T1000 (cell line): ENCODE data around the gene DLEU7.

Source experiments
- DNase-seq: peaks from one replicate; lab custom pipeline; 2025; ENCODE audit warnings: mixed read lengths; lab: John Stamatoyannopoulos, UW

Gene DLEU7

DNA sequence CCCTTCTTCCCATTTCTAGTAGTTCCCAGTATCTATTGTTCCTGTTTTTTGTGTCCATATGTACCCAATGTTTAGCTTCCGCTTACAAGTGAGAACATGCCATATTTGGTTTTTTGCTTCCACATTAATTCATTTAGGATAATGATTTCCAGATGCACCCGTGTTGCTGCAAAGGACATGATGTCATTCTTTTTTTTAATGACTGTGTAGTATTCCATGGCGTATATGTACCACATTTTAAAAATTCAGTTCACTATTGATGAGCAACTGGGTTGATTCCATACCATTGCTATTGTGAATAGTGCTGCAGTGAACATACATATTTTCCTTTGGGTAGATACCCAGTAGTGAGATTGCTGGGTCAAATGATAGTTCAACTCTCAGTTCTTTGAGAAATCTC, 50.5 kb downstream of the DLEU7 start:
- no peak for DNase-seq

DNA sequence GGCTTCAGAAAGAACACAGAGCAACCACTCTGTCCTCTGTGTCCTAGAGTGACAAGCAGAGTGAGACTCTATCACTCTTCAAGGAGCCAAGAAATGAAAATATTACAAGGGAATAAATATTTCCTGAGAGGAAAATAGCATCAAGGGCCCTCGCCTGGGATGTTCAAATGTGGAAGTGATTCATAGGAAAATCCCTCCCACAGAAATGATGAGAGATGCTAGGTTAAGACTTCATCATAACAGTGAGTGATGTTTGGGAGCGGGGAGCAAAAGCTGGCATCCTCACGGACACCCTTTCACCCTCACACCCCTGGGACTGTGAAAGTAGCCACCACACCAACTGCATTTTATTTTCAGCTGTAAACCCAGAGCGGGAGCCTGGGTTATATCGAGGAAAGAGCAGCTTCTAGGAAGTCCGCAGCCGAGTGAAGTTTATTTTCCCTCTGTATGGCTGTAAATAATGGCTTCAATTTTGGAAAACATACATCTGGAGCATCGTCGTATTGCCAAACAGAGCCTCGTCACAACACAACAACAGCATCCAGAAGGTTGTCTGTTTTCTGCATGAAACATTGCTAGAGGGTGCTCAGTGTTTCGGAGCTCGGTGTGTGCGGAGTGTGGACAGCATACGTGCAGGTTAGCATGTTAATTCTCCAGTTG, 54.8 kb downstream of the DLEU7 start:
- DNase-seq = no peak

DNA sequence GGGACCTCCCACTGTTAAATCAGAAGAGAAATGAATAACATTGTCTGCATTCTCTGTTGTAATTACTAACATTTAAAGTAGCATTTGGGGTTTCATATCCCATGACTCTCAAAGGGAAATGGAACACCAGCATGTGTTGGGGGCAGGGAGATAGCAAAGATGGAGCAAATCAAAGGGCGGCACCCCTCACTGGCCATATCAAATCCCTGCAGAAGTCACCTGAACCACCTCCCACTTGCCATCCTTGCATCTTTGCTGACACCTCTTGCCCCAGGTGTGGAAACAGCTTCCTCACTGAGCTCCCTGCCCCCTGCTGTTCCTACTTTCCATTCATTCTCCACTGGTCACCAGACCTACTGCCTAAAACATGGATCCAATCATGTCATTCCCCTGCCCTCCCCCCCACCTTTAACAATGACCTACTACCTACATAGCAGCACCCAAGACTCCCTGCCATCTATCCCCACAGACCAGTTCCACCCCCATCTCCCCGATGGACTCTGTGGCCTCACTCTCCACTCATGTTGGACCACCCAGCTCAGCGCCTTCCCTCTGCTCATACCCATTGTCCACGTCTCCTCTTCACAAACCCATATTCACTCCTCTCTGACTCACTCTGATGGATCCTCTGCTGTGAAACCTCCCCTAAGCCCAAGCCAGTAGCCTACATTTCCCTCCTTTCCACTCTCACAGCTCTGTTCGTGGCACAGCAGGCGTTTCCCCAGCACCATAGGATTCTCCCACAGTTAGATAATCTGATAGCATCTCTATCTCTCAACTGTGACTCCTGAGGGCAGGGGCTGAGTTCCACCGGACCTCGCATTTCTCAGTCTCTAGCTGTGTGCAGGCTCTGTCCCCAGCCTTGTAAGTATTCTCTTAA, 55.9 kb downstream of the DLEU7 start:
- no peak for DNase-seq

DNA sequence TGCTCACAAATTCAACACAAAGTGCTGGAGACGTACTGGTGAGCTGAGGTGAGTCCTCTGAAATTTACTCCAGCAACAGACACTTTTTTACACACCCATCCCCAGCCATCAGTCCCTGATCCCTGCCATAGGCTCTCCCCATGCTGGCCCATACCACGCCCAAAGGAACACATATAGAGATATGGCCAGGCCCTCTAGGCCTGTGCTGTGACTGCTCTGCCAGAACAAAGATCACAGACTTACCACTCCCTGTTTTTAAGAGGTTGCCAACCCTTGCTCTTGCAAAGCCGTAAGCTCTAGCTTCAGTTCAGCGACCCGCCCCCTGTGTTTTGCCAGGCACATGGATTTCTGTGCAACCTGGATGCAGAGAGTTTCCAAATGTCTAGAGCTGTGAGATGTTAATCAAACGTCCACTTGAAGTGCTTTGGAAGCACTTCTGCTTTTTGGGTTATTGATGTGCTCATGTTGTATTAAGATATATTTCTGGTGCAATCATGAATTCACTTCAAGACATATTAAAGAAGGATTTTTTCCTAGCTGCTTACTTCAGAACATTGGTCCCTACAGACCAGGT, 59.7 kb downstream of the DLEU7 start:
- DNase-seq = no peak

DNA sequence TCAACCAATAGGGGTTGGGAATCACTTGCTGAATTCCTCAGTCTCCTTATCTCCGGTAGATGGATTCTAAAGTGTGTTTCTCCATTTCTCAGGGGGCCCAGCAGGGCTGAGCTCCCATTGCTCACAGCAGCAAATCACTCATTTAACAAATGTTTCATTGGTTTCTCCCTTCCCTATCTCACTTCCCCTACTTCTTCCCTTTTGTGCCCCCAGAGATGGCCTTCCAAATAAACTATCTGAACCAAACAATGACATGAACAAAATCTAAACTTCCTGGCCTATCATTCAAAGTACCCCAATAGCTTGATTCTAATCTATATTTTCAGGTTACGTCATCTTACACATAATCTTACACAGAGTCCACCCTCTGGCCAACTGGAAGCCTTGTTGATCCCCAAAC, 60.4 kb downstream of the DLEU7 start:
- no peak for DNase-seq

DNA sequence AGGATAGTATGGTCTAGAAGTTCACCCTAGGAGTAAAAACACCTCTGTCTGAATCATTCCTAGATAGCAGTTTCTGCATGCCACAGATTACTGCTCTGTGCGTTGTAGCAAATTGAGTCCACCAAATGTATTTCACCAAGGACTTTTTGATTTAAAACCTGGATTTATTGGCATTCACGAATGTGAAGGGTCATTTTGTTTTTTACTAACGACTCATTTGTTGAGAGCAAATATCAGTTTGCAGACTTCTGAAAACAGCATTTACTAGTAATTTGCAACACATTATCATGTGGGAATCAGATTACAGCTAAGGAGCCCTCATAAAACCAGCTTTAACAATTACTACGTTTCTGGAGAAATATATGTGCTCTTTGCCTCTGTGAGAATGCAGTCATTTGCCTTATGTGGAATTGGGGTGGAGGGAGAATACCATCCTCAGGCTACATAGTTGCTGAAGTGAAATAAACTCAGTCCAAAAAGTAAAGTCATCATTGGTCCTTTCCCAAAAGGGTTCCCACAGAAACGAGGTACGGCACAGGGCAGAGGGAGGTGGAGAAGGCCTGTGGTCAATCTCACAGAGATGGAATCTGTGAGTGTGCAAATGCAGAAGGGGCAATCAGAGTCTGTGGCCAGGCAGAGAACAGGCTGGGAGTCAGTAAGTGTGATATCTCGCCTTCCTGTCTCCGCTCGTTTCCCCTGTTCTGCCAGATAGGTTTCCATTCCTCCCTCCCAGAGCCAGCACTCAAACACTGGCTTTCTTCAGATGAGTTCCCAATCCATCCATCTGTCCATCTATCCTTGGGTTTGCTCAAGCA, 63.1 kb downstream of the DLEU7 start:
- DNase-seq = no peak

DNA sequence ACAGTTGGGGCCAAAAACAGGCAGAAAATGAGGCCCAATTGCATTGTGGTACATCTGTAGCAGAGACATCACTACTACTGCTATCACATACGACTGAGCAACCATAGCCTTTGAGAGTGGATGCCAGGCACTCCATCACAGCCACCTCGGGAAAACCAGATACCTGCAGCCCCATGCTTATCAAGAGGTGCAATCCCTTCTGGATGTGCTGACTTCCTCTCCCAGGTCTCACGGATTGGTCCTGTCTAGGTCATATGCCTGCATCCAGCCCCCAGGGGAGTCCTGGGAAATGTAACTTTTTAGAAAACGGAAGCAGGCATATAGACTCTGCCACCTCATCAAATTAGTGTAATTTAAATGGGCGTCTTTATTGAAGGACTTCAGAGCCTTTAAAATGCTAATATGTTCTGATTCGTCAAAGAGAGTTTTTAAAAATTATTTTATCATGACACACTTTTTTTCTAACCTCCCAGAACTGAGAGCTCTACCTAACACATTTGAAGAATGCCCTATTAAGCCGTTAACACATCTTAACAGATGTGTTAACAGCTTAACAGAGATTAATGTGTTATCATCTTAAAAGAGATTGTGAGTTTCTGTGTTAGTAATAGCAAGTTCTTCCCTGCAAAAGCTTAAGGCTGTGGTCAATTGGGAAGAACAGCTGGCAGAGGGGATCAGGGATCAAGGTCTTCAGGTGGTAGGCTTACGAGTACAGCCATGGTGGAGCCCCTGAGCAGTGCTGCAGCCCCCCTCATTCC, 63.9 kb downstream of the DLEU7 start:
- no peak for DNase-seq
